Nephron progenitor cell (in vitro differentiated cells): ENCODE results near the gene C2orf42.
"Not testable (repeated sequence)": the region's sequence is repeated elsewhere in the genome, so short reads cannot be mapped to it uniquely, and the experiment has no call there.

ENCODE experiments used
- DNase-seq: peaks from one replicate; pipeline ENCODE4 v3.0.0; 2021
- H3K27ac Mint-ChIP-seq: 2 replicates; pipeline ENCODE4 v1.8.0; 2021; ENCODE audit warnings: mild to moderate bottlenecking, moderate library complexity, mixed read lengths
- H3K27me3 Mint-ChIP-seq: 2 replicates; pipeline ENCODE4 v1.8.0; 2021; ENCODE audit warnings: mild to moderate bottlenecking, low read depth, mixed read lengths; ENCODE audit not compliant: poor library complexity
- H3K36me3 Mint-ChIP-seq: 2 replicates; pipeline ENCODE4 v1.8.0; 2021; ENCODE audit warnings: low read depth, mixed read lengths
- H3K4me1 Mint-ChIP-seq: 2 replicates; pipeline ENCODE4 v1.8.0; 2021; ENCODE audit warnings: mixed read lengths
- H3K4me3 Mint-ChIP-seq: 2 replicates; pipeline ENCODE4 v1.8.0; 2021; ENCODE audit warnings: mild to moderate bottlenecking, moderate library complexity, mixed read lengths
- H3K9me3 Mint-ChIP-seq: 2 replicates; pipeline ENCODE4 v1.8.0; 2021; ENCODE audit warnings: mild to moderate bottlenecking, moderate library complexity, mixed read lengths
- CTCF ChIP-seq: fragments of 200-600 bp; sonication (generic); IDR thresholded peaks from 2 replicates; pipeline ENCODE4 v1.5.0; 2021; ENCODE audit warnings: antibody characterized with exemption

The C2orf42 gene

GRCh38 chr2:70190418-70191243 lies at the start of gene C2orf42:
Gene C2orf42, minus strand, starts transcription at chr2:70191019. Its CDS starts 9,034 bp downstream, at chr2:70181985.
- Mint-ChIP-seq H3K9me3 (no peaks in the 10 kb centered on the region), H3K4me1 (peaks cover 17% of the 10 kb centered on the region), H3K36me3 (no peaks in the 10 kb centered on the region), H3K27ac (peak within 1 kb of the TSS; percentile 100), H3K4me3 (peak within 1 kb of the TSS; percentile 92), H3K27me3 (peaks cover 4% of the 10 kb centered on the region)
- DNase-seq = peak; percentile 88
- TF ChIP-seq CTCF = no peak

- no peak for DNase-seq
- Mint-ChIP-seq H3K4me1 (peaks cover 13% of the 10 kb centered on the region), H3K27ac (no peak overlapping the region), H3K9me3 (peaks cover 40% of the 10 kb centered on the region), H3K4me3 (no peak overlapping the region), H3K36me3 (peaks cover 96% of the 10 kb centered on the region), H3K27me3 (no peaks in the 10 kb centered on the region)
- TF ChIP-seq CTCF = no peak
Observed at GRCh38 chr2:70240599-70240998, 49.8 kb upstream of the C2orf42 start.

- Mint-ChIP-seq H3K27me3 (no peaks in the 10 kb centered on the region), H3K36me3 (peaks cover 87% of the 10 kb centered on the region), H3K27ac (peak overlapping the region; percentile 80), H3K4me1 (no peaks in the 10 kb centered on the region), H3K9me3 (no peaks in the 10 kb centered on the region), H3K4me3 (no peak overlapping the region)
- DNase-seq = no peak
- TF ChIP-seq CTCF = no peak
Observed at GRCh38 chr2:70233926-70234325, 43.1 kb upstream of the C2orf42 start.

GRCh38 chr2:70226781-70227180 lies 36.0 kb upstream of the C2orf42 start:
- DNase-seq = no peak
- H3K27me3 Mint-ChIP-seq = no peaks in the 10 kb centered on the region
- no peak overlapping the region for H3K4me3 Mint-ChIP-seq
- H3K27ac Mint-ChIP-seq = no peak overlapping the region
- H3K36me3 Mint-ChIP-seq = peaks cover 82% of the 10 kb centered on the region
- H3K4me1 Mint-ChIP-seq = no peaks in the 10 kb centered on the region
- no peaks in the 10 kb centered on the region for H3K9me3 Mint-ChIP-seq
- TF ChIP-seq CTCF = no peak

GRCh38 chr2:70223305-70223704 lies 32.5 kb upstream of the C2orf42 start:
- not testable (repeated sequence) for DNase-seq, H3K27me3 Mint-ChIP-seq, H3K4me1 Mint-ChIP-seq, H3K9me3 Mint-ChIP-seq, H3K4me3 Mint-ChIP-seq, H3K27ac Mint-ChIP-seq
- H3K36me3 Mint-ChIP-seq = peaks cover 80% of the 10 kb centered on the region

GRCh38 chr2:70214953-70215549 lies 24.2 kb upstream of the C2orf42 start:
- Mint-ChIP-seq H3K36me3 (peaks cover 81% of the 10 kb centered on the region), H3K27me3 (peaks cover under 1% of the 10 kb centered on the region), H3K4me1 (no peaks in the 10 kb centered on the region), H3K27ac (no peak overlapping the region), H3K4me3 (no peak overlapping the region), H3K9me3 (no peaks in the 10 kb centered on the region)
- no peak for DNase-seq
- no peak for TF ChIP-seq CTCF
